Measurements from ENCODE around the gene PUS10.
"Not testable (repeated sequence)": the region's sequence is repeated elsewhere in the genome, so short reads cannot be mapped to it uniquely, and the experiment has no call there.

PUS10 gene

GRCh38 chr2:60991644-60992043, 26.4 kb downstream of the PUS10 start:
- ATAC-seq = no peak
- peak; percentile 90 for TF ChIP-seq ZNF70 (CRISPR knock-in tag; IDR thresholded peaks at IDR 0.05)
- TF ChIP-seq PPARA (CRISPR knock-in tag; IDR thresholded peaks at IDR 0.05; ENCODE audit: borderline replicate concordance) = no peak
- no peak for TF ChIP-seq OSR1 (CRISPR knock-in tag; IDR thresholded peaks at IDR 0.05)
- no peak for TF ChIP-seq ZC3H10 (CRISPR knock-in tag; IDR thresholded peaks at IDR 0.05)
- no peak for TF ChIP-seq ZNF8 (CRISPR knock-in tag; IDR thresholded peaks at IDR 0.05)
- no peak for TF ChIP-seq GLIS3 (CRISPR knock-in tag; IDR thresholded peaks at IDR 0.05)
- no peak for TF ChIP-seq ZFP3 (CRISPR knock-in tag; IDR thresholded peaks at IDR 0.05)
- TF ChIP-seq CSRNP3 (CRISPR knock-in tag; IDR thresholded peaks at IDR 0.05) = no peak
- no peak for TF ChIP-seq SNAI2 (CRISPR knock-in tag; IDR thresholded peaks at IDR 0.05)

- TF ChIP-seq, protein P1, sequence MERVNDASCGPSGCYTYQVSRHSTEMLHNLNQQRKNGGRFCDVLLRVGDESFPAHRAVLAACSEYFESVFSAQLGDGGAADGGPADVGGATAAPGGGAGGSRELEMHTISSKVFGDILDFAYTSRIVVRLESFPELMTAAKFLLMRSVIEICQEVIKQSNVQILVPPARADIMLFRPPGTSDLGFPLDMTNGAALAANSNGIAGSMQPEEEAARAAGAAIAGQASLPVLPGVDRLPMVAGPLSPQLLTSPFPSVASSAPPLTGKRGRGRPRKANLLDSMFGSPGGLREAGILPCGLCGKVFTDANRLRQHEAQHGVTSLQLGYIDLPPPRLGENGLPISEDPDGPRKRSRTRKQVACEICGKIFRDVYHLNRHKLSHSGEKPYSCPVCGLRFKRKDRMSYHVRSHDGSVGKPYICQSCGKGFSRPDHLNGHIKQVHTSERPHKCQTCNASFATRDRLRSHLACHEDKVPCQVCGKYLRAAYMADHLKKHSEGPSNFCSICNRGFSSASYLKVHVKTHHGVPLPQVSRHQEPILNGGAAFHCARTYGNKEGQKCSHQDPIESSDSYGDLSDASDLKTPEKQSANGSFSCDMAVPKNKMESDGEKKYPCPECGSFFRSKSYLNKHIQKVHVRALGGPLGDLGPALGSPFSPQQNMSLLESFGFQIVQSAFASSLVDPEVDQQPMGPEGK (CRISPR knock-in tag; IDR thresholded peaks at IDR 0.05; ENCODE audit: borderline replicate concordance) = no peak
- TF ChIP-seq ARNTL (CRISPR knock-in tag; IDR thresholded peaks at IDR 0.05; ENCODE audit: borderline replicate concordance, low read depth) = no peak
- ATAC-seq = no peak
Observed at GRCh38 chr2:60989259-60989658, 28.8 kb downstream of the PUS10 start.

DNA sequence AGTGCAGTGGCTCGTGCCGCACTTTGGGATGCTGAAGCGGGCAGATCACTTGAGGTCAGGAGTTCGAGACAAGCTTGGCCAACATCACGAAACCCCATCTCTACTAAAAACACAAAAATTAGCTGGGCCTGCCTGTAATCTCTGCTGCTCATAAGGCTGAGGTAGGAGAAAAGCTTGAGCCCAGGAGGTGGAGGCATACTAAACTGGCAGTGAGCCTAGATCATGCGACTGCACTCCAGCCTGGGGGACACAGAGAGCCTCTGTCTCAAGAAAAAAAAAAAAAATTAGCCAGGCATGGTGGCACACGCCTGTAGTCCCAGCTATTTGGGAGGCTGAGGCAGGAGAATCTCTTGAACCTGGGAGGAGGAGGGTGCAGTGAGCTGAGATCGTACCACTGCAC, 30.4 kb downstream of the PUS10 start:
- ATAC-seq = not testable (repeated sequence)

DNA sequence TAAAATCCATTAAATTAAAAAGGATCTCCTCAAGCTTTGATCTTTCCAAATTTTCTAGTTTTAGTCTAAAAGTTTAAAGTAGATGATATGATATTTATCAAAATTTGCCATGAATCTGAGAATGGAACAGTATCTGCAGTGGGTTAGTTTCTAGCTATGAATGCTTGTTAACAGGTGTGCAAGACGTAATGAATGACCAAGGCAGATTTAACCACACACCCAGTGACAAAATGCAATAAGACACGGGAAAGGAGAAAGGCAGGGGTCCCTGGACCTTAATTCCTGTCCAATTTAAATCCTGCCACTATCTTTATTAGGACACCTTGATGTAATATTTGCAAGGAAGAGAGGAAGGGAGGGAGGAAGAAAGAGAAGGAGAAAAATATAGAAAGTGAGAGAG, 31.0 kb downstream of the PUS10 start:
- no peak for TF ChIP-seq PPARA (CRISPR knock-in tag; IDR thresholded peaks at IDR 0.05; ENCODE audit: borderline replicate concordance)
- TF ChIP-seq CSDC2 (CRISPR knock-in tag; IDR thresholded peaks at IDR 0.05) = no peak
- TF ChIP-seq OSR1 (CRISPR knock-in tag; IDR thresholded peaks at IDR 0.05) = no peak
- no peak for TF ChIP-seq ZNF565 (CRISPR knock-in tag; conservative IDR thresholded peaks at IDR 0.05; ENCODE audit: low read depth)
- no peak for TF ChIP-seq TCF4 (CRISPR knock-in tag; IDR thresholded peaks at IDR 0.05; ENCODE audit: borderline replicate concordance)
- TF ChIP-seq, protein P1 (CRISPR knock-in tag; IDR thresholded peaks at IDR 0.05; ENCODE audit: borderline replicate concordance) = no peak
- no peak for TF ChIP-seq ZFP30 (CRISPR knock-in tag; IDR thresholded peaks at IDR 0.05)
- TF ChIP-seq, protein P2, sequence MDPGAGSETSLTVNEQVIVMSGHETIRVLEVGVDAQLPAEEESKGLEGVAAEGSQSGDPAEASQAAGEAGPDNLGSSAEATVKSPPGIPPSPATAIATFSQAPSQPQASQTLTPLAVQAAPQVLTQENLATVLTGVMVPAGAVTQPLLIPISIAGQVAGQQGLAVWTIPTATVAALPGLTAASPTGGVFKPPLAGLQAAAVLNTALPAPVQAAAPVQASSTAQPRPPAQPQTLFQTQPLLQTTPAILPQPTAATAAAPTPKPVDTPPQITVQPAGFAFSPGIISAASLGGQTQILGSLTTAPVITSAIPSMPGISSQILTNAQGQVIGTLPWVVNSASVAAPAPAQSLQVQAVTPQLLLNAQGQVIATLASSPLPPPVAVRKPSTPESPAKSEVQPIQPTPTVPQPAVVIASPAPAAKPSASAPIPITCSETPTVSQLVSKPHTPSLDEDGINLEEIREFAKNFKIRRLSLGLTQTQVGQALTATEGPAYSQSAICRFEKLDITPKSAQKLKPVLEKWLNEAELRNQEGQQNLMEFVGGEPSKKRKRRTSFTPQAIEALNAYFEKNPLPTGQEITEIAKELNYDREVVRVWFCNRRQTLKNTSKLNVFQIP (CRISPR knock-in tag; IDR thresholded peaks at IDR 0.05; ENCODE audit: borderline replicate concordance, low read depth) = no peak
- TF ChIP-seq SNAI2 (CRISPR knock-in tag; IDR thresholded peaks at IDR 0.05) = no peak
- TF ChIP-seq CSRNP3 (CRISPR knock-in tag; IDR thresholded peaks at IDR 0.05) = no peak
- TF ChIP-seq CREB5 (CRISPR knock-in tag; IDR thresholded peaks at IDR 0.05; ENCODE audit: low read depth) = no peak
- TF ChIP-seq BACH2 (CRISPR knock-in tag; IDR thresholded peaks at IDR 0.05; ENCODE audit: borderline replicate concordance) = no peak
- TF ChIP-seq ARNTL (CRISPR knock-in tag; IDR thresholded peaks at IDR 0.05; ENCODE audit: borderline replicate concordance, low read depth) = no peak
- TF ChIP-seq RARB (CRISPR knock-in tag; IDR thresholded peaks at IDR 0.05) = no peak
- no peak for TF ChIP-seq ZNF70 (CRISPR knock-in tag; IDR thresholded peaks at IDR 0.05)
- TF ChIP-seq ESRRG (CRISPR knock-in tag; IDR thresholded peaks at IDR 0.05) = no peak
- TF ChIP-seq ZC3H10 (CRISPR knock-in tag; IDR thresholded peaks at IDR 0.05) = no peak
- TF ChIP-seq TOX (CRISPR knock-in tag; IDR thresholded peaks at IDR 0.05; ENCODE audit: borderline replicate concordance) = no peak
- no peak for TF ChIP-seq ZFP3 (CRISPR knock-in tag; IDR thresholded peaks at IDR 0.05)
- ATAC-seq = no peak
